Body of pancreas (tissue), 4 donors: ENCODE results near the gene AHR. TPM values are rescaled to one million over a fixed set of nuclear protein-coding genes. Genes with fewer than 3 reads are reported as not detected.

Experiments
- ATAC-seq: fragments of 150-250 bp; one replicate; pipeline ENCODE4 v1.9.1; 2016
- DNase-seq, 4 donors: peaks; one replicate each; pipeline ENCODE4 v3.0.0-alpha.2; 2019
- H3K27ac ChIP-seq, 4 donors: fragments of 200-600 bp; sonication (generic); 1 replicate in 3 of 4; 2 replicates in 1 of 4; pipeline versions ENCODE4 v1.5.1 to v1.6.1; 2016 to 2019; ENCODE audit warnings: mild to moderate bottlenecking in 1 of 4, mixed read lengths in 1 of 4, moderate library complexity in 1 of 4
- H3K27me3 ChIP-seq, 2 donors: fragments of 200-600 bp; sonication (generic); one replicate each; pipeline ENCODE4 v1.6.0; 2016; ENCODE audit warnings: mild to moderate bottlenecking in 1 of 2
- H3K36me3 ChIP-seq, 2 donors: fragments of 200-600 bp; sonication (generic); replicated peaks in 1 of 2; 2 replicates each; pipeline ENCODE4 v1.5.1; 2016; ENCODE audit warnings: low read depth in 2 of 2; ENCODE audit not compliant: insufficient read depth in 1 of 2
- H3K4me1 ChIP-seq: fragments of 200-600 bp; sonication (generic); one replicate; pipeline ENCODE4 v1.6.0; 2016
- H3K4me3 ChIP-seq, 2 donors: fragments of 200-600 bp; sonication (generic); 1 replicate in 1 of 2; 2 replicates in 1 of 2; pipeline ENCODE4 v1.5.1; 2016 to 2019
- H3K9me3 ChIP-seq, 3 donors: fragments of 200-600 bp; sonication (generic); 1 replicate in 2 of 3; 2 replicates in 1 of 3; pipeline ENCODE4 v1.5.1; 2016
- POLR2A ChIP-seq, 3 donors: fragments of 450-650 bp; IDR thresholded peaks; one replicate each; pipeline ENCODE4 v1.6.1; 2016; ENCODE audit warnings: antibody characterized with exemption in 3 of 3, mild to moderate bottlenecking in 2 of 3
- WGBS, 2 donors: methylation state at CpG; one replicate each; pipeline ENCODE4 v1.1.5; 2017; 5-methylcytosine and 5-hydroxymethylcytosine counted together
- intact Hi-C: fragments of 100-400 bp; cut with DNase I; formaldehyde crosslinking; loops from one replicate; pipeline ENCODE4 v1.15.1; 2023
- total RNA-seq, 2 donors: library from RNA; depleted of rRNA; stranded (reverse); fragments of >200 nt; gene quantifications; one replicate each; pipeline ENCODE4 v1.1.0, GENCODE V29; 2016
- TF ChIP-seq, protein P1 (sequence below), 7 experiments: fragments of 450-650 bp in 4 of 7; fragments of 200-600 bp in 3 of 7; sonication (generic) in 3 of 7; IDR thresholded peaks; one replicate each; pipeline ENCODE4 v1.5.1; 2016 to 2019; ENCODE audit warnings: antibody characterized with exemption in 7 of 7

Gene AHR
- total RNA-seq, 2 donors from 2014 or later, result 29.7 to 42.0 TPM

DNA sequence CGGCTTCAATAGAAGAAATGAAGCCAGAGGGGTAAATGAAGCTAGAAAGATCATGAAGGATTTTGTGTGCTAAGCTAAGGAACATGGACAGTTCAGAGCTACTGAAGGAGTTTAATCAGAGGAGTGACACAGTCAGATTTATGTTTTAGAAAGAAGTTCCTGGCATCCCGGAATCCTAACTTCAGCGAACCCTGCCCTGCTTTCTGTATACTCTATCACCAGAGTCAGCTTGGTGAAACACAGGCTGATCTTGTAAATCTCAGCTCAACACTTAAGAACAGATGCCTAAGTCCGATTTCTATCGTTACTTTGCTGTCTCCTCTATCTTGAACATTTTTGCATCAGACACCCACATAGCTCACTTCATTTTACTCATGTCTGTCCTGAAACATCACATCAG lies 9.1 kb downstream of the AHR start:
- H3K36me3 ChIP-seq, result peaks cover 0 to 3% of the 10 kb centered on the region in 2 donors
- H3K4me1 ChIP-seq, result peaks cover 36% of the 10 kb centered on the region
- no peaks in the 10 kb centered on the region for H3K9me3 ChIP-seq
- H3K27me3 ChIP-seq, result no peaks in the 10 kb centered on the region
- 79 to 84% methylated on average over 5 of the region's 5 CpGs for WGBS, 2 donors
- no peak for TF ChIP-seq POLR2A (IDR thresholded peaks at IDR 0.05)
- TF ChIP-seq, protein P1, sequence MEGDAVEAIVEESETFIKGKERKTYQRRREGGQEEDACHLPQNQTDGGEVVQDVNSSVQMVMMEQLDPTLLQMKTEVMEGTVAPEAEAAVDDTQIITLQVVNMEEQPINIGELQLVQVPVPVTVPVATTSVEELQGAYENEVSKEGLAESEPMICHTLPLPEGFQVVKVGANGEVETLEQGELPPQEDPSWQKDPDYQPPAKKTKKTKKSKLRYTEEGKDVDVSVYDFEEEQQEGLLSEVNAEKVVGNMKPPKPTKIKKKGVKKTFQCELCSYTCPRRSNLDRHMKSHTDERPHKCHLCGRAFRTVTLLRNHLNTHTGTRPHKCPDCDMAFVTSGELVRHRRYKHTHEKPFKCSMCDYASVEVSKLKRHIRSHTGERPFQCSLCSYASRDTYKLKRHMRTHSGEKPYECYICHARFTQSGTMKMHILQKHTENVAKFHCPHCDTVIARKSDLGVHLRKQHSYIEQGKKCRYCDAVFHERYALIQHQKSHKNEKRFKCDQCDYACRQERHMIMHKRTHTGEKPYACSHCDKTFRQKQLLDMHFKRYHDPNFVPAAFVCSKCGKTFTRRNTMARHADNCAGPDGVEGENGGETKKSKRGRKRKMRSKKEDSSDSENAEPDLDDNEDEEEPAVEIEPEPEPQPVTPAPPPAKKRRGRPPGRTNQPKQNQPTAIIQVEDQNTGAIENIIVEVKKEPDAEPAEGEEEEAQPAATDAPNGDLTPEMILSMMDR (IDR thresholded peaks at IDR 0.05), result no peak
- intact Hi-C loops, result no loop called here
- H3K27ac ChIP-seq, result peak overlapping the region in 2 of 4 donors; percentile 15 to 38
- no peak for DNase-seq
- no peak overlapping the region for H3K4me3 ChIP-seq
- no peak for ATAC-seq

GRCh38 chr7:17307969-17308648 lies 9.7 kb downstream of the AHR start:
- no peak overlapping the region for H3K4me3 ChIP-seq
- no peaks in the 10 kb centered on the region for H3K9me3 ChIP-seq
- H3K4me1 ChIP-seq, result peaks cover 36% of the 10 kb centered on the region
- H3K27me3 ChIP-seq, result no peaks in the 10 kb centered on the region
- no peak overlapping the region for H3K27ac ChIP-seq
- WGBS, 2 donors, result 79 to 85% methylated on average over 2 of the region's 2 CpGs
- H3K36me3 ChIP-seq, result peaks cover 0 to 3% of the 10 kb centered on the region in 2 donors
- DNase-seq, result no peak
- intact Hi-C loops, result no loop called here
- TF ChIP-seq, protein P1 (IDR thresholded peaks at IDR 0.05), result no peak
- TF ChIP-seq POLR2A (IDR thresholded peaks at IDR 0.05), result no peak
- no peak for ATAC-seq

GRCh38 chr7:17311194-17311593 lies 12.7 kb downstream of the AHR start:
- intact Hi-C loops, result no loop called here
- Histone ChIP-seq H3K27ac (no peak overlapping the region), H3K4me3 (no peak overlapping the region), H3K27me3 (no peaks in the 10 kb centered on the region), H3K4me1 (peaks cover 22% of the 10 kb centered on the region), H3K36me3 (peaks cover 0 to 5% of the 10 kb centered on the region in 2 donors), H3K9me3 (no peaks in the 10 kb centered on the region)
- DNase-seq, result no peak
- no peak for ATAC-seq
- 81 to 87% methylated on average over 4 of the region's 4 CpGs for WGBS, 2 donors
- TF ChIP-seq, protein P1 (IDR thresholded peaks at IDR 0.05), result no peak
- TF ChIP-seq POLR2A (IDR thresholded peaks at IDR 0.05), result no peak

DNA sequence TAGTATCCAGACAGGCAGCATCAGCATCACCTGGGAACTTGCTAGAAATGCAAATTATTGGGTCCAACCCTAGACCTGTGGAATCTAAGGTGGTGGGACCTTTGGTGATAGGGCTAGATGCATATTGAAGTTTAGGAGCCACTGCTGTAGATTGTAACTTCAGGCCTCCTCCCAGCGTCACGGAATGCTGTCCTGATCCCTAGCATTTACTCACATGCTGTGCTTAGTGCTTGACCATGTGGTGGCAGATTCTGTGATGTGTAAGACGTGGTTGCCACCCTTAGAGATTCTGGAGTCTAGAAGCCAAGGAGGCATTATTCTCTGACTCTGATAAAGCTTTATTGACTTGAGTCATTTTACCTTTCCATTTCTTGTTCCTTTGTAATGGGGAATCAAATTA lies 13.5 kb downstream of the AHR start:
- no peaks in the 10 kb centered on the region for H3K27me3 ChIP-seq
- peaks cover 14% of the 10 kb centered on the region for H3K4me1 ChIP-seq
- WGBS, 2 donors, result 74 to 83% methylated on average over 3 of the region's 3 CpGs
- H3K9me3 ChIP-seq, result no peaks in the 10 kb centered on the region
- intact Hi-C loops, result no loop called here
- no peak overlapping the region for H3K27ac ChIP-seq
- DNase-seq, result no peak
- ATAC-seq, result no peak
- H3K36me3 ChIP-seq, result peaks cover 0 to 5% of the 10 kb centered on the region in 2 donors
- TF ChIP-seq POLR2A (IDR thresholded peaks at IDR 0.05), result no peak
- TF ChIP-seq, protein P1 (IDR thresholded peaks at IDR 0.05), result no peak
- no peak overlapping the region for H3K4me3 ChIP-seq

DNA sequence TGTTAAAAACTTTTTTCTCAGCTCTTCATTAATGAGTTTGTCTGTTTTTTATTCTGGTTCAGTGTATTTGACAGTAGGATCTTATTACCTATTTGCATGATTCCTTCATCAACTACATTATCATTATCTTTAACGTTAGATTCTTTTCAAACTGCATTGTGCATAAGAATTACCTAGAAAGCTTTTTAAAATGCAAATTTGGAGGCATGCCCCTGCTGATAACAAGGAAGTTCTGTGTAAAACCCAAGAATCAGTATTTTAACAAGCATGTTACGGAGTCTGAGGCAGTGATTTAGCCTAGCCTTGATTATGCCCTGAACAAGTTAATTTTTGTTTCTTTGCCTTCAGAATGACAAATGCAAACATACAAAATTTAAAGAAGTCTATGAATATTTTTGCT lies 14.2 kb downstream of the AHR start:
- no peaks in the 10 kb centered on the region for H3K9me3 ChIP-seq
- intact Hi-C loops, result no loop called here
- DNase-seq (no peak), ATAC-seq (no peak)
- no peak overlapping the region for H3K4me3 ChIP-seq
- TF ChIP-seq POLR2A (IDR thresholded peaks at IDR 0.05), result no peak
- TF ChIP-seq, protein P1 (IDR thresholded peaks at IDR 0.05), result no peak
- no peaks in the 10 kb centered on the region for H3K27me3 ChIP-seq
- H3K36me3 ChIP-seq, result peaks cover 0 to 5% of the 10 kb centered on the region in 2 donors
- no peak overlapping the region for H3K27ac ChIP-seq
- 80 to 86% methylated on average over 2 of the region's 2 CpGs for WGBS, 2 donors
- peaks cover 7% of the 10 kb centered on the region for H3K4me1 ChIP-seq
